A673 (cell line): ENCODE measurements around the gene AFF2. TPM values are rescaled to one million over a fixed set of nuclear protein-coding genes. Genes with fewer than 3 reads are reported as not detected.

Experiments
- BruUV-seq: library from RNA; stranded (reverse); fragments of 400-500 nt; replicated peaks from 2 replicates; lab custom pipeline; 2021; lab: Mats Ljungman, UMichigan
- CTCF ChIA-PET: fragments of 300-600 bp; sonication (Branson Sonifier 250); formaldehyde crosslinking; loops from one replicate; lab custom pipeline; 2022; ENCODE audit warnings: antibody characterized with exemption; lab: Charles Lee
- POLR2A ChIA-PET: fragments of 300-600 bp; sonication (Branson Sonifier 250); formaldehyde crosslinking; loops from one replicate; lab custom pipeline; 2022; ENCODE audit warnings: antibody characterized with exemption; ENCODE audit not compliant: low non-redundant PET; lab: Charles Lee
- DNase-seq: peaks from one replicate; pipeline ENCODE4 v3.0.0-alpha.2; 2015; ENCODE audit warnings: low spot score
- H3K27ac ChIP-seq: fragments of 200-600 bp; sonication (generic); 2 replicates; pipeline ENCODE4 v1.5.1; 2016; ENCODE audit warnings: mixed run types, low read depth, mild to moderate bottlenecking, mixed read lengths, antibody characterized with exemption, low read length; ENCODE audit not compliant: poor library complexity, severe bottlenecking
- H3K27me3 ChIP-seq: fragments of 200-600 bp; sonication (generic); replicated peaks from 2 replicates; pipeline ENCODE4 v1.6.1; 2017; ENCODE audit warnings: mixed run types, low read depth, mild to moderate bottlenecking, mixed read lengths, antibody characterized with exemption, low read length; ENCODE audit not compliant: insufficient read depth, poor library complexity
- H3K36me3 ChIP-seq: fragments of 200-600 bp; sonication (generic); 2 replicates; pipeline ENCODE4 v1.6.1; 2016; ENCODE audit warnings: mixed run types, mild to moderate bottlenecking, mixed read lengths, antibody characterized with exemption, low read length; ENCODE audit not compliant: insufficient read depth, poor library complexity, severe bottlenecking
- H3K4me1 ChIP-seq: fragments of 200-600 bp; sonication (generic); 2 replicates; pipeline ENCODE4 v1.6.1; 2017; ENCODE audit warnings: mixed run types, mild to moderate bottlenecking, mixed read lengths, antibody characterized with exemption, low read length; ENCODE audit not compliant: insufficient read depth, poor library complexity, severe bottlenecking
- H3K4me3 ChIP-seq: fragments of 200-600 bp; sonication (generic); 2 replicates; pipeline ENCODE4 v1.5.1; 2016; ENCODE audit warnings: low read depth, mixed run types, mild to moderate bottlenecking, mixed read lengths, low read length; ENCODE audit not compliant: poor library complexity, severe bottlenecking
- H3K9me3 ChIP-seq: fragments of 200-600 bp; sonication (generic); 2 replicates; pipeline ENCODE4 v1.6.1; 2016; ENCODE audit warnings: mixed run types, low read depth, mild to moderate bottlenecking, mixed read lengths, antibody characterized with exemption, low read length; ENCODE audit not compliant: poor library complexity, severe bottlenecking
- CTCF ChIP-seq: fragments of 300-800, 200-600 bp; sonication (generic); conservative IDR thresholded peaks from 2 replicates; pipeline ENCODE4 v1.5.1; 2017; ENCODE audit warnings: low read depth, mild to moderate bottlenecking, antibody characterized with exemption, low read length, moderate library complexity, mixed read lengths
- EZH2 ChIP-seq: fragments of 200-600 bp; sonication (generic); IDR thresholded peaks from 2 replicates; pipeline ENCODE4 v1.6.1; 2017; ENCODE audit warnings: borderline replicate concordance, low read depth, mild to moderate bottlenecking, mixed read lengths, antibody characterized with exemption, low read length; ENCODE audit not compliant: poor library complexity, severe bottlenecking
- intact Hi-C: fragments of 100-400 bp; cut with micrococcal nuclease; formaldehyde crosslinking; loops from one replicate; pipeline ENCODE4 v1.10.0; 2022; ENCODE audit not compliant: unreplicated experiment
- total RNA-seq: library from RNA; stranded (reverse); gene quantifications from 2 replicates; pipeline ENCODE4 v1.2.3, GENCODE V29; 2021

AFF2 gene
- total RNA-seq, 1 experiment from 2014 or later, result not detected

- no TSS peak for BruUV-seq
- no peaks in the 10 kb centered on the region for H3K4me1 ChIP-seq
- no peak overlapping the region for H3K27ac ChIP-seq
- H3K9me3 ChIP-seq, result no peaks in the 10 kb centered on the region
- no peaks in the 10 kb centered on the region for H3K36me3 ChIP-seq
- POLR2A ChIA-PET, result no interaction called here
- CTCF ChIA-PET, result no interaction called here
- no peak overlapping the region for H3K4me3 ChIP-seq
- no peaks in the 10 kb centered on the region for H3K27me3 ChIP-seq
- intact Hi-C loops, result no loop called here
- TF ChIP-seq CTCF (no peak), EZH2 (no peak)
- no peak for DNase-seq
Observed at GRCh38 chrX:148768296-148768695, 267.9 kb downstream of the AFF2 start.

- Histone ChIP-seq H3K4me3 (no peak overlapping the region), H3K36me3 (no peaks in the 10 kb centered on the region), H3K4me1 (no peaks in the 10 kb centered on the region), H3K27ac (no peak overlapping the region), H3K9me3 (no peaks in the 10 kb centered on the region), H3K27me3 (no peaks in the 10 kb centered on the region)
- no peak for DNase-seq
- no peak for TF ChIP-seq EZH2
- TF ChIP-seq CTCF, result no peak
- CTCF ChIA-PET, result no interaction called here
- intact Hi-C loops, result no loop called here
- POLR2A ChIA-PET, result no interaction called here
- BruUV-seq, result no TSS peak
Observed at GRCh38 chrX:148771440-148771839, 271.0 kb downstream of the AFF2 start.

- TF ChIP-seq CTCF (no peak), EZH2 (no peak)
- Histone ChIP-seq H3K27ac (no peak overlapping the region), H3K27me3 (no peaks in the 10 kb centered on the region), H3K9me3 (no peaks in the 10 kb centered on the region), H3K4me1 (no peaks in the 10 kb centered on the region), H3K36me3 (no peaks in the 10 kb centered on the region), H3K4me3 (no peak overlapping the region)
- CTCF ChIA-PET, result no interaction called here
- intact Hi-C loops, result no loop called here
- no TSS peak for BruUV-seq
- DNase-seq, result no peak
- POLR2A ChIA-PET, result no interaction called here
Observed at GRCh38 chrX:148774276-148774675, 273.9 kb downstream of the AFF2 start.
